ENCODE data around the gene TMEM135. TPM values are rescaled to one million over a fixed set of nuclear protein-coding genes. Genes with fewer than 3 reads are reported as not detected.
A peak's percentile ranks its signal among the peaks of the same experiment; 100 is the strongest.

Gene TMEM135
- total RNA-seq, 1 donor from 2014 or later = 24.7 TPM

- no peak overlapping the region for H3K27ac Mint-ChIP-seq (ENCODE audit: unreplicated experiment)
- H3K27me3 Mint-ChIP-seq (ENCODE audit: unreplicated experiment) = no peaks in the 10 kb centered on the region
- no peaks in the 10 kb centered on the region for H3K9me3 Mint-ChIP-seq (ENCODE audit: unreplicated experiment)
- H3K4me3 Mint-ChIP-seq (ENCODE audit: unreplicated experiment) = no peak overlapping the region
- H3K4me1 Mint-ChIP-seq (ENCODE audit: unreplicated experiment) = peaks cover 22% of the 10 kb centered on the region
- no peak for TF ChIP-seq CTCF (IDR thresholded peaks at IDR 0.05)
- H3K36me3 Mint-ChIP-seq (ENCODE audit: unreplicated experiment) = peaks cover 2% of the 10 kb centered on the region
- no peak for DNase-seq (ENCODE audit: extremely low spot score, unreplicated experiment)
Observed at GRCh38 chr11:87223816-87224215, 186.1 kb downstream of the TMEM135 start.

GRCh38 chr11:87224486-87224885, 186.8 kb downstream of the TMEM135 start:
- DNase-seq (ENCODE audit: extremely low spot score, unreplicated experiment) = no peak
- Mint-ChIP-seq H3K9me3 (ENCODE audit: unreplicated experiment) (no peaks in the 10 kb centered on the region), H3K4me1 (ENCODE audit: unreplicated experiment) (peaks cover 19% of the 10 kb centered on the region), H3K4me3 (ENCODE audit: unreplicated experiment) (no peak overlapping the region), H3K27me3 (ENCODE audit: unreplicated experiment) (no peaks in the 10 kb centered on the region), H3K27ac (ENCODE audit: unreplicated experiment) (peak overlapping the region; percentile 3), H3K36me3 (ENCODE audit: unreplicated experiment) (peaks cover 2% of the 10 kb centered on the region)
- no peak for TF ChIP-seq CTCF (IDR thresholded peaks at IDR 0.05)

GRCh38 chr11:87228820-87229219, 191.1 kb downstream of the TMEM135 start:
- TF ChIP-seq CTCF (IDR thresholded peaks at IDR 0.05) = no peak

GRCh38 chr11:87230995-87231394, 193.3 kb downstream of the TMEM135 start:
- DNase-seq (ENCODE audit: extremely low spot score, unreplicated experiment) = no peak
- no peak overlapping the region for H3K27ac Mint-ChIP-seq (ENCODE audit: unreplicated experiment)
- TF ChIP-seq CTCF (IDR thresholded peaks at IDR 0.05) = no peak
- H3K4me1 Mint-ChIP-seq (ENCODE audit: unreplicated experiment) = peaks cover 12% of the 10 kb centered on the region
- H3K36me3 Mint-ChIP-seq (ENCODE audit: unreplicated experiment) = peaks cover 13% of the 10 kb centered on the region
- H3K27me3 Mint-ChIP-seq (ENCODE audit: unreplicated experiment) = no peaks in the 10 kb centered on the region
- H3K9me3 Mint-ChIP-seq (ENCODE audit: unreplicated experiment) = peaks cover 18% of the 10 kb centered on the region
- H3K4me3 Mint-ChIP-seq (ENCODE audit: unreplicated experiment) = no peak overlapping the region

More at GRCh38 chr11:87228820-87229219, 191.1 kb downstream of the TMEM135 start:
- H3K27me3 Mint-ChIP-seq (ENCODE audit: unreplicated experiment) = no peaks in the 10 kb centered on the region
- peaks cover 13% of the 10 kb centered on the region for H3K36me3 Mint-ChIP-seq (ENCODE audit: unreplicated experiment)
- no peak overlapping the region for H3K4me3 Mint-ChIP-seq (ENCODE audit: unreplicated experiment)
- no peak overlapping the region for H3K27ac Mint-ChIP-seq (ENCODE audit: unreplicated experiment)
- DNase-seq (ENCODE audit: extremely low spot score, unreplicated experiment) = no peak
- H3K4me1 Mint-ChIP-seq (ENCODE audit: unreplicated experiment) = peaks cover 9% of the 10 kb centered on the region
- peaks cover 14% of the 10 kb centered on the region for H3K9me3 Mint-ChIP-seq (ENCODE audit: unreplicated experiment)

- no peak overlapping the region for H3K27ac Mint-ChIP-seq (ENCODE audit: unreplicated experiment)
- no peak overlapping the region for H3K4me3 Mint-ChIP-seq (ENCODE audit: unreplicated experiment)
- H3K27me3 Mint-ChIP-seq (ENCODE audit: unreplicated experiment) = no peaks in the 10 kb centered on the region
- TF ChIP-seq CTCF (IDR thresholded peaks at IDR 0.05) = no peak
- peaks cover 18% of the 10 kb centered on the region for H3K9me3 Mint-ChIP-seq (ENCODE audit: unreplicated experiment)
- peaks cover 17% of the 10 kb centered on the region for H3K4me1 Mint-ChIP-seq (ENCODE audit: unreplicated experiment)
- DNase-seq (ENCODE audit: extremely low spot score, unreplicated experiment) = no peak
- H3K36me3 Mint-ChIP-seq (ENCODE audit: unreplicated experiment) = peaks cover 19% of the 10 kb centered on the region
Observed at GRCh38 chr11:87232320-87232719, 194.6 kb downstream of the TMEM135 start.

All from osteocyte (in vitro differentiated cells).